Measurements from ENCODE around the gene CDADC1.
"Not testable (repeated sequence)": the region's sequence is repeated elsewhere in the genome, so short reads cannot be mapped to it uniquely, and the experiment has no call there.

CDADC1 gene

GRCh38 chr13:49292742-49293486 lies 45.2 kb downstream of the CDADC1 start:
- DNase-seq (ENCODE audit: low read depth in 1 of 2, low spot score in 1 of 2) = no peak

DNA sequence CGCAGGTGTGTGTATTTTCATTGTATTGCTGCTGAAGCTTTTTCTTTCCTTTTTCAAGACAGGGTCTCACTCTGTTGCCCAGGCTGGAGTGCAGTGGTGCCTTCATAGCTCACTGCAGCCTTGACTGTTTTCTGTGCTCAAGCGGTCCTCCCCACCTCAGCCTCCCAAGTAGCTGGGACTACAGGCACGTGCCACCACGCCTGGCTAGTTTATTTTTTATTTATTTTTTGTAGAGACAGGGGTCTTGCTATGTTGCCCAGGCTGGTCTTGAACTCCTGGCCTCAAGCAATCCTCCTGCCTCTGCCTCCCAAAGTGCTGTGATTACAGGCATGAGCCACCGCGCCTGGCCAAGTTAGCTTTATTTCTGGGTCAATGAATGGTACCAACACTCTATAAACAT lies 47.0 kb downstream of the CDADC1 start:
- DNase-seq (ENCODE audit: low read depth in 1 of 2, low spot score in 1 of 2) = not testable (repeated sequence)

DNA sequence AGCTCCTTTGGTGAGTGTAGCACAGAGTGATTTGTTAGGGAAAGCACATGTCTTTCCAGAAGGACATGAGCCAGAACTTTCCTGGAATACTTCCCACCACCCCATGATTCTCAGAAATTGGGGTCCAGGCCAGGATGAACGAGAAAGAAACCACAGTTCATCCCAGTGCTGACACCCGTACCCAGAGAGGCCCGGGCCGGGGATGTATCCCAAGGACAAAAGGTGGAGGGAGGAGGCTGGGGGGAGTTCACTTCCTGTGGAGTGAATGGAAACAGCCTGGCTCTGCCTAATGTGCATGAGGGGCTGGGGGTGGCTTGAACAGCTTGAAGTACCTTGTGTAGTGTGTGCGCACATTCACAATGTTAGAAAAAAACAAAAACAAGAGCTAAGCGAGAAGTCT lies 47.5 kb downstream of the CDADC1 start:
- no peak for DNase-seq (ENCODE audit: low read depth in 1 of 2, low spot score in 1 of 2)

DNA sequence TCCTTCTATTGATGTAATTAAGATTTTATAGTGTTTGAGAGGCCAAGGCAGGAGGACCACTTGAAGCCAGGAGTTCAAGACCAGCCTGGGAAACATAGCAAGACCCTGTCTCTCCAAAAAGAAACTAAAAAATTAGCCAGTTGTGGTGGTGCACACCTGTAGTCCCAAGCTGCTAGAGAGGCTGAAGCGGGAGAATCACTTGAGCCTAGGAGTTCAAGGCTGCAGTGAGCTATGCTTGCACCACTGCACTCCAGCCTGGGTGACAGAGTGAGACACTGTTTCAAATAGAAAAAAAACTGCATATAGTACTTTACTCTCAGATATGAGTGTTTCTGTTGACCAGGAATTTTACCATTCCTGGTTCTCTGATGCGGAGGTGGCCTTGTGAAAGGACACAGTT lies 48.9 kb downstream of the CDADC1 start:
- no peak for DNase-seq (ENCODE audit: low read depth in 1 of 2, low spot score in 1 of 2)

- DNase-seq (ENCODE audit: low read depth in 1 of 2, low spot score in 1 of 2) = no peak
Measured at GRCh38 chr13:49297338-49297737, 49.6 kb downstream of the CDADC1 start.

DNA sequence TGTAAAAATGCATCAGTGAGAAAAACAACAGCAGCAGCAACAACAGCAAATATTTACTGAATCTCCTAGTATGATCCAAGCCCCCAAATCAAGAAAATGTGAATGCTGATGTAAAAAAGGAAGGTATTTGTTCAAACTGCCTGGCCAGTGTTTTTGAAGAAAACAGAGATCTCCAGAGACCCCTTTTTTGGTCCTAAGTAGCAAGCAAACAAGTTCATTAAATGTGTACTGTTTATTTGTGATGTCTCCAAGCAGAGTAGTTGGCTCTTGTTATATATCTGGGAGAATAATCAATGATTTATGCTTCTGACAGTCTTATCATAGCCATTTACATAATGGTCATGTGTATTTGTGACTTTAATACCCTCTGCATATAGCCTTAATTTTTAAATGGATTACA lies 50.7 kb downstream of the CDADC1 start:
- DNase-seq (ENCODE audit: low read depth in 1 of 2, low spot score in 1 of 2) = no peak

DNA sequence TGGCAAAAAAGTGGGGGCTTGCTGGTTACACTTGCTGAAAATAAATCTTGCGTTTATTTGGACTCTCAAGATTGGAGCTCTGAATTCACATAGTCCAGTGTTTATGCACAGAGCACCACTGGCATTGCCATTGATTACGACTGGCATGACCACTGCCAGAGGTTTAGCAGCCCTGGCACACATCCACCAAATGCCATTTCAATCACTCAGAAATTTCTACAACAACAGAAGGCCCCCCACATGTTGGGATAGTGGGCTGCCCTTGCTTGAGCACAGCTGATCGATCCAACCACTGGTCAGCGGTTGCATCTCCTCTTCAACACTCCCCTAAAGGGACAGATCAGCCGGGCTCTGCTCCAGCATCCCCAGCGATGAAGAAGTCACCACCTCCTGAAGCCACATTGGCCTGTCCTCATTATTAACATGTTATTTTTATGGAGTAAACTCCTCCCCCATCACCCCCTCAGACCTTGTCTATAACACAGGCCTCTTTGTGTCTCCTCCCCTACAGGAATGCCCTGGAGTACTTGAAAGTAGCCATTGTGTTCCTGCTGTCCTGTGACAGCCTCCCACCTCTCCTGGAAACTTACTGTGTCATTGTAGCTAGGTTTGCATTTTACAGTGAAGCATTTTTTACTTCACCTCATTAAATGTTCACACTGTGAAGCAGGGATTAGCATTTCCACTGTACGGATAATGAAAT lies 51.3 kb downstream of the CDADC1 start:
- no peak for DNase-seq (ENCODE audit: low read depth in 1 of 2, low spot score in 1 of 2)

DNA sequence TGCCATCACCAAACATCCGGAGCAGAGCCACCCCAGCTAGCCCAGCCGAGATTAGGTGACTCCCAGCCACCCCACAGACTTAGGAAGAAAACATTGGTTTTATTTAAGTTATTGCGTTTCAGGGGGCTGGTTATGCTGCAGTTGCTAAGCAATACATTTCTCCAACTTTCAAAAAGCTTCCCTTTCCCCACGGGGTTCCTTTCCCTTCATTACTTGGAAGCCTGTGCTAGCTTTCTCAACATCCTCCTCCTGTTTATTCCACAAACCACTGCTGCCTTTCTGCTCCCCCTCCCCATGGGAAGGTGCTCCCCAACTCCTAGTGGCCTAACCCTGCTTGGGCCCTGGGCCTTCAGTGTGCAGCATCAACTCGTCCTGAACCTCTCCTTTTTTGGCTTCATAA lies 52.6 kb downstream of the CDADC1 start:
- no peak for DNase-seq (ENCODE audit: low read depth in 1 of 2, low spot score in 1 of 2)

GRCh38 chr13:49300739-49301589 lies 53.2 kb downstream of the CDADC1 start:
- peak; percentile 37 to 39 for DNase-seq (ENCODE audit: low read depth in 1 of 2, low spot score in 1 of 2)

DNA sequence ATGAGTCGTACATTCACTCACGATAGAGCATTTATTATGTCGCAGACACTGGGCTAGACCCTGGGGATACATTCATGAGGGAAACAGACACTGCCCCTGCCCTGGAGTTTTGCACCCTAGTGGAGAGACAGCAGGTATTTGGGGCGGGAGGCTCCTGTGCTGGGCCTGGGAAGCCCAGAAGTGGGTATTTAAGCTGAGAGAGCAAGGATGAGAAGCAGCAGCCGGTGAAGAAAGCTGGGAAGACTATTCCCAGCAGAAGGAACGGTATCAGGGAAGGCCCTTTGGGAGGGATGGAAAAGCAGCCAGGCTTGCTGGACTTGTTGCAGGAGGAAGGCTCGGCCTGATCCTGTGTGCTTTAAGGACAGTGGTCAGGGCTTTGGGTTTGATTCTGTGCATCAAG lies 54.5 kb downstream of the CDADC1 start:
- DNase-seq (ENCODE audit: low read depth in 1 of 2, low spot score in 1 of 2) = no peak

- DNase-seq (ENCODE audit: low read depth in 1 of 2, low spot score in 1 of 2) = no peak
Measured at GRCh38 chr13:49302817-49303216, 55.1 kb downstream of the CDADC1 start.

DNA sequence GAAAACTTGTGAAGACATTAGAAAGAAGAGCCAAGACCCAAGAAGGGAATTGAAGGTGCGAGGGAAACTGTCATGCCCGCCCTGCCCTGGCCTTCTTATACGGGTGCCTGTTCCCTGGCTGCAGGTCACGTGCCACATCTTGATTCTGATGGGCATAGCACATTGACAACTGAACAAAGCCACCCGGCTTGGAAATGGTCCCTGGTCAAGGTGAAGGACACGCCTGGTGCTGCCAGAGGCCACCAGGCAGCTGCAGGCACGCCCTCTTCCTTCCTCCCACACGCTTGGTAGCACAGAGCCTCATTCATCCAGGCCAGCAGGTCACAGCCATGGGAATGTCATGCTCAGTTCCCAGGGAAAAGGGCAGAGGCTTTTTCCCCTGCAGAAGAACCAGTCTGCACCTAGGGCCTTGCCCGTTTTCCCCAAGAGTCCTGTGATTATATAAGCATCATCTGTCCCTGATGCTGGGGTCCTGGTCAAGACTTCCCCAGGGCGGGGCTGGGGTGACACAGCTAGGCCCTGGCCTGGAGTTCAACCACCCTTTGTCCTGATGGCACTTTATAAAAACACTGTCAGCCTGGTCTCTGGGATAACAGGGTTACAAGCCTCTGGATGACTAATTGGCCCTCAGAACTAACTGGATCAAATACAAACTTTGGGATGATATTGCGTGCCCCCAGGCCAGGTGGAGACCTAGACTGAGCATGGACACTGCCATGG lies 56.0 kb downstream of the CDADC1 start:
- no peak for DNase-seq (ENCODE audit: low read depth in 1 of 2, low spot score in 1 of 2)

- DNase-seq (ENCODE audit: low read depth in 1 of 2, low spot score in 1 of 2) = no peak
Measured at GRCh38 chr13:49304356-49304755, 56.6 kb downstream of the CDADC1 start.

- DNase-seq (ENCODE audit: low read depth in 1 of 2, low spot score in 1 of 2) = no peak
Measured at GRCh38 chr13:49304763-49305700, 57.3 kb downstream of the CDADC1 start.

DNA sequence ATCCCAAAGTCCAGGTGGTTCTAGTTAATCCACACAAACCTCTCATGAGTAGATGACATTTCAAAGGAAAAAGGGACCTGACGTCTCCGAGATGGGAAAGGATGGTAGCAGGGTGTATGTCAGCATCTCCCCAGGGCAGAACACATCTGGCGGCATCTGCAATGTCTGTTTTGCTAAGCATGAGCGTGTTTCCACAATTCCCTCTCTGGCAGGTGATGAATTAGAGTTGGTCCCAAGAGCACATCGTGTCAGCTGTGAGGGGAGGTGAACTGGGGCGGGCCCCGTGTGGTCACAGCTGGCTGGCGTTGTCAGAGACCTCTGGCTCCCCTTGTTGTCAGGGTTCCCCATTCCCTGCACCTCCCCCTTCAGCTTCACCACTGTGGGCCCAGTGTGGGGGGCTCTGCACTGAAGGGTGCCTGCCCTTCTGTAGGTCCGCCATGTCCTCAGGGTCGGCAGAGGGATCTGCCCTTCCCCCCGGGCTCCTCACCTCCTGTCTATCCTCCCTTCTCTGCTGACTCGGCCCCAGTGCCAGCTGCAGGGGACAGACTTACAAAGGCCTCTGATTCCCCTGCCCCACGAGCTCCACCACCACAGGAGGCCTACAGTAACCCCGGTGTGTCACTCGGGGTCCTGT lies 58.2 kb downstream of the CDADC1 start:
- DNase-seq (ENCODE audit: low read depth in 1 of 2, low spot score in 1 of 2) = no peak

DNA sequence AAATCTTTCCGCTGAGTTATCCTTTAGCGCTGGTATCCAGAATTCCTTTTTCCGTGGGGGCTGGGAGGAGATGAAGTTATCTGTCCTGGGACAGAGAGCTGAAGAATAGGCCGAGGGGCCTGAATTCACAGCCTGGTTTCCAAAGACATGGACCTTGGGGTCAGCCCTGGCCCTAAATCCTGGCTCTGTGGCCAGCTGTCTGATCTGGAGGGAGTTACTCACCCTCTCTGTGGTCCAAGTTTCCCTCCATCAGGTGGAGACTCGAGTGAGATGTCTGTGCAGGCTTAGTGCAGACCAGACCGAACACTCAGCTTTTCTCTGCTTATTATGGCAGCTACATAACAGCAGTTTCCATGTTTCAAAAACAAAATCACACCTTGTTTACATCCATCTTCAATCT lies 59.6 kb downstream of the CDADC1 start:
- DNase-seq (ENCODE audit: low read depth in 1 of 2, low spot score in 1 of 2) = no peak

- DNase-seq (ENCODE audit: low read depth in 1 of 2, low spot score in 1 of 2) = no peak
Measured at GRCh38 chr13:49308097-49308875, 60.6 kb downstream of the CDADC1 start.

DNA sequence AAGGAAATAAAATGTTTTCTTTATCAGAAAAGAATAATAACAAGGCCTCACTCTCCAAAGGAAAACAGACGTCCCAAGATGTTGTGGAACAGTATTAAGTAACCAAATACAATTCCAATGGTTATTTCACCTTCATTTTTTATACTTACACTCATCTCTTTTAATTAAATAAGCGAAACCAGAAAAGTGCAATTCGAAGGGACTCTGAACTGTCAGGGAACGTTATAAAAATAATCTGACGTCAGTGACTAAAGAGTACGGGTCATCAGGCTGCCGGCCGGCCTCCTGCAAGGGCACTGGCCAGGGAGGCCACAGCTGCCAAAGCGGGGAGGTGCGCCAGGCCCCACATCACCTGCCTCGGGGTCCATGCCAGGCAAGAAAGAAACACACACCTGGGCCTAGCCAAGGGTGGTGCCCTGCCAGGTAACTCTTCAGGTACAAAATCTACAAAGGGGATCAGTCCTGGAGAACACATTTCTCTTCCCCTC lies 61.2 kb downstream of the CDADC1 start:
- DNase-seq (ENCODE audit: low read depth in 1 of 2, low spot score in 1 of 2) = no peak

- DNase-seq (ENCODE audit: low read depth in 1 of 2, low spot score in 1 of 2) = no peak
Measured at GRCh38 chr13:49310251-49310650, 62.5 kb downstream of the CDADC1 start.
